ENCODE data around the gene SEBOX.

GRCh38 chr17:28313841-28314240 is 51.2 kb downstream of the SEBOX start:
- TF ChIP-seq POLR2A (IDR thresholded peaks at IDR 0.05), result no peak
- TF ChIP-seq CTCF (IDR thresholded peaks at IDR 0.05), result no peak
